Dendritic cell treated with granulocyte-macrophage colony-stimulating factor and Interleukin-4, amounts not matched to agents 40 ng/mL and 50 ng/mL, for 4 days (primary cell): Measurements from ENCODE around the gene SLC12A4.
"Not testable (repeated sequence)": the region's sequence is repeated elsewhere in the genome, so short reads cannot be mapped to it uniquely, and the experiment has no call there.

Experiments used
- H3K27ac Mint-ChIP-seq: one replicate; pipeline ENCODE4 v1.8.0; 2022; ENCODE audit warnings: mild to moderate bottlenecking, mixed read lengths
- H3K27me3 Mint-ChIP-seq: one replicate; pipeline ENCODE4 v1.8.0; 2022; ENCODE audit warnings: mild to moderate bottlenecking, mixed read lengths
- H3K36me3 Mint-ChIP-seq: one replicate; pipeline ENCODE4 v1.8.0; 2022; ENCODE audit warnings: low read depth, mixed read lengths
- H3K4me1 Mint-ChIP-seq: one replicate; pipeline ENCODE4 v1.8.0; 2022; ENCODE audit warnings: low read depth, mixed read lengths
- H3K4me3 Mint-ChIP-seq: one replicate; pipeline ENCODE4 v1.8.0; 2022; ENCODE audit warnings: mild to moderate bottlenecking, moderate library complexity, mixed read lengths
- H3K9me3 Mint-ChIP-seq: one replicate; pipeline ENCODE4 v1.8.0; 2022; ENCODE audit warnings: mixed read lengths
- intact Hi-C: fragments of 100-400 bp; cut with micrococcal nuclease; formaldehyde crosslinking; loops from one replicate; pipeline ENCODE4 v1.15.0; 2022

The SLC12A4 gene

DNA sequence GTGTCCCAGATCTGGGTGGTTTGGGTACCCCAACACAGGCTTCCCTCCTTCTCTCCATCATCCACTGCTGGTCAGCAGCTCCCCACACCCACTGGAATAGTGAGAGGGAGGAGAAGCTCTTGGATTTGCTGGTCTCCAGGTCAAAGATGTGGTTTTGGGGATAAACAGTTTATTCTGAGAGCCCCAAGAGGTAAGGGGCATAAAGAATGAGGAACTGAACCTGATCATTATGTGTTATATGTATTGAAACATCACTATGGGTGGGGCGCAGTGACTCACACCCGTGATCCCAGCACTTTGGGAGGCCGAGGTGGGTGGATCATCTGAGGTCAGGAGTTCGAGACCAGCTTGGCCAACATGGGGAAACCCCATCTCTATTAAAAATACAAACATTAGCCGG lies 27.0 kb upstream of the SLC12A4 start:
- Mint-ChIP-seq H3K9me3 (no peaks in the 10 kb centered on the region), H3K4me3 (peak overlapping the region; percentile 20), H3K27me3 (no peaks in the 10 kb centered on the region), H3K36me3 (peaks cover 66% of the 10 kb centered on the region), H3K4me1 (peaks cover 70% of the 10 kb centered on the region), H3K27ac (peak overlapping the region; percentile 99)
- intact Hi-C loops: no loop called here

DNA sequence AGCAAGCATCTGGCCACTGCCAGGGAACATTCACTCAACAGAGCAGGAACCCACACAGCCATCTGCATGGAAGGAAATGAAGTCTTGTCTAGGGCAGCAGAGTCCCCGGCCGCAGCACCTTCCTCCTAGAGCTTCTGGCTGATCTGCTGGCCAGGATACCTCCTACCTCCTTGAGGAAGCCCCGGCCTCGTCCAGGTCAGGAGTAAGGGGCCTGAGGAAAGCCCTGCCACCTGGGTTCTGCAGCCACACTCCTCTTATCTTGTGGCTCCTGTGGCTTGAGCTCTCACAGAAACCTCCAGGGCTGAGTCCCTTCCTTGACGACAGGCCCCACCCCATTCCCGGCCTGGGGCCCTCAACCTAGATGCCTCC lies 25.6 kb upstream of the SLC12A4 start:
- peak overlapping the region; percentile 82 for H3K4me3 Mint-ChIP-seq
- H3K4me1 Mint-ChIP-seq: peaks cover 69% of the 10 kb centered on the region
- intact Hi-C loops, H3K9me3 Mint-ChIP-seq, H3K27me3 Mint-ChIP-seq: not testable (repeated sequence)
- H3K36me3 Mint-ChIP-seq: peaks cover 72% of the 10 kb centered on the region
- H3K27ac Mint-ChIP-seq: peak overlapping the region; percentile 99

DNA sequence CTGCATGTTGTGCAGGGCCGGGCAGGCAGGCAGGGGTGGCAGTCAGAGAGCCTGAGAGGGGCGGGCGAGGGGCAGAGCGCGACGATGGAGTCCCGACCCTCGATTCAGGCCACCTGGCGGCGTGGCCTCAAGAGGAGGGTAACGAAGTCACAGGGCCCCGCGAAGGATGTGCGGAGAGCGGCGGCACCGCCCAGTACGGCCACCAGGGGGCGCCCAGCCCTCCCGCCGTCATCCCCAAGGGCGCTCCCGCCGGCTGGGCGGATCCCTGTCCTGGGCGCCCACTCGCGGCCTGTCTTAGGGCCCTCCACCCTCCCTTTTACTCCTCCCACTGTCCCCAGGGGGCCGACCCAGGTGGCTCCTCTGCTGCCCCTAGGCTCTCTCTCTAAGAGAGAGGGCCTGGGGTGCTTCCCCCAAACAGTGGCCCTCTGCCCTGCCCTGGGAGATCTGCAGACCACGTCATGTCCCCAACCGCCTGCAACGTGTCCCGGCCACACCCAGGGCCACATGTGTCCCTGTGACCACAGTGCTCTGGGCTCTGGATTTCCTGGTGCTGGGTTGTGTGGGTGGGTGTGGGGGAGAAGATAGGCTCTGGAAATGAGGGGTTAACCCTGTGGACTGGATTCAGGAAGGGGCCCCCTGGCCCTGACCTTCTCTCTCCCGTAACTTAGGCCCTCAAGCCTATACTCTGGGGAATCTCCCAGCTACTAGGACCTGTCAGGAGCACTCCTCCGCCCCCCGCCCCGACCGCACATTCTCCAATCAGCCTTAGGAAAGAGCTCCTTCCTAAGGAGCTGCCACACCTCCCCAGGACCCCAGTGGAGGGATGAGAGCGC lies 25.0 kb upstream of the SLC12A4 start:
- Mint-ChIP-seq H3K4me3 (peak overlapping the region; percentile 82), H3K4me1 (peaks cover 69% of the 10 kb centered on the region), H3K27me3 (no peaks in the 10 kb centered on the region), H3K27ac (peak overlapping the region; percentile 99), H3K36me3 (peaks cover 72% of the 10 kb centered on the region), H3K9me3 (no peaks in the 10 kb centered on the region)
- intact Hi-C loops: loop anchor here (1.0 to 2.0 kb wide), 3 partner anchors 13 to 47 kb away; partner anchors contain the start of genes DDX28 and DUS2

DNA sequence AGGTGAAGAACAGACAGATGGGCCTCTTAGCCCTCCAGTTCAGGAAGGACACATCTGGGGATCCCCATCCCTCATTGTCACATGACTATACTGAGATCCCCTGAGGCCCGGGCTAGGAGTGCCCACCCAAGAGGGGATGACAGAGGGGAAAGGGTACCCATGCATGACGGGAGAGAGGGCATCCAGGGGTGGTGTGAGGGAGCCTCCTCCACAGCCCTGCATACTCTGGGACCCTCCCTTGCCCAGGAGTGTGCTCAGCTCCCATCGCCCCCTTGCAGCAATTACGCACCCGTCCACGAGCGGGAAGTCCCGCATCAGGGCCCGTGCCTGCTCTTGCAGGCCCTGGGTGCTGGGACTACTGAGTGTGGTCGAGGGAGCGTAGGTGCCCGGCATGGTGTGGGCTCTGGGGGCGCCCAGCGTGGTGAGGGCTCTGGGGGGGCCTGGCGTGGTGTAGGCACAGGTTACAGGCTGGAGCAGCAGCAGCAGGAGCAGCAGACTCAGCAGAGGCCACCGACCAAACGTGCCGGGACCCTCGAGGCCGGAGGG lies 24.3 kb upstream of the SLC12A4 start:
- Mint-ChIP-seq H3K36me3 (peaks cover 68% of the 10 kb centered on the region), H3K4me3 (peak overlapping the region; percentile 82), H3K4me1 (peaks cover 65% of the 10 kb centered on the region), H3K9me3 (no peaks in the 10 kb centered on the region), H3K27me3 (no peaks in the 10 kb centered on the region), H3K27ac (peak overlapping the region; percentile 99)
- intact Hi-C loops: loop anchor here (1.0 to 2.0 kb wide), 3 partner anchors 14 to 48 kb away; partner anchors contain the start of genes DDX28 and DUS2

DNA sequence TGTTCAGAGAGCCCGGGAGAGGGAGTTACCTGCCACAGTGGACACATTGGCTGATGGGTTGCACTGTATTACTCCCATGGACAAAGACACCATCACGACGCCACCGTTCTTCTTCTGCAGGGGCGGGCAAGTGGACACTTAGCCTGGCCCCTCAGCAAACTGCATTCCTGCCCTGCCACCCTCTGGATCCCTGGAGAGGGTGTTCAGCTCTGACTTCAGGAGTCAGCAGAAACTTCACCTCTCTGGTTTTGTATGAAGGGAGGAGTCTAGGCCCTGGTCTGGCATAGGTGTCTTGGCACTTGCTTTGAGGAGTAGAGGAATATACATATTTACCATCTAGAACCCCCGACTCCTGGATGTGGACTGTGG lies 21.6 kb upstream of the SLC12A4 start:
- no peaks in the 10 kb centered on the region for H3K27me3 Mint-ChIP-seq
- H3K4me1 Mint-ChIP-seq: peaks cover 48% of the 10 kb centered on the region
- intact Hi-C loops: no loop called here
- H3K9me3 Mint-ChIP-seq: no peaks in the 10 kb centered on the region
- no peak overlapping the region for H3K4me3 Mint-ChIP-seq
- H3K27ac Mint-ChIP-seq: no peak overlapping the region
- H3K36me3 Mint-ChIP-seq: peaks cover 44% of the 10 kb centered on the region

DNA sequence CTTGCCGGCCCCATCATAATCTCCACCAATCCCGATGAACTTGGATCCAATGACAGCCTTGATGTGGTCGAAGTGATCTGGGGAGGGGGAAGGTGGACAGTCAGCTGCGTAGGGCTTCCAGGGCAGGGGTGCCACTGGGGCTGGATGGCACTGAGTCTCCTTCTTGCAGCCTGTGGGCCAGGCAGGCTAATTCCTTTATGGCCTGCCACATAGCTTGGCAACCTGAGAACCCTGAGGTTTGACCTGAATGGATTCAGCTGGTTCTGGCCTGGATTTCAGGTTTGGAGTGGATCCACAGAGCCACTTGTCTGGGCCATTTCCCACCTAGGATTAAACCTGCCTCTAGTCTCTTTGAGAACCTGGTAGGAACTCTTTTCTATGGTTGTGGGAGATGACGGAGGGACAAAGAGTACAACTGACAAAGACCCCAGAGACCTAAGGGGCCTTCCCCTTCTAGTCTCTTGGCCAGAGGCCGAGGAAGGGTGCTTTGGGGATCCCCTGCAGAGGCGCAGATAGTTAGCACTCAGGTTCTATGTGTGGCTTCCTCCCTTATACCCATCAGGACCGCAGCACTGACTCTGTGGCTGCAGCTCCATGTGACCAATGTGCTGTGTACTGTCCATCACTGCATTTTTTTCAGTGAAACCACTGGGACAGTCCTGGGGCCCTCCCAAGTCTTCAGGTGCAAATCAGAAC lies 21.0 kb upstream of the SLC12A4 start:
- Mint-ChIP-seq H3K36me3 (peaks cover 44% of the 10 kb centered on the region), H3K9me3 (no peaks in the 10 kb centered on the region), H3K27me3 (no peaks in the 10 kb centered on the region), H3K27ac (peak overlapping the region; percentile 35), H3K4me3 (no peak overlapping the region), H3K4me1 (peaks cover 48% of the 10 kb centered on the region)
- intact Hi-C loops: no loop called here

DNA sequence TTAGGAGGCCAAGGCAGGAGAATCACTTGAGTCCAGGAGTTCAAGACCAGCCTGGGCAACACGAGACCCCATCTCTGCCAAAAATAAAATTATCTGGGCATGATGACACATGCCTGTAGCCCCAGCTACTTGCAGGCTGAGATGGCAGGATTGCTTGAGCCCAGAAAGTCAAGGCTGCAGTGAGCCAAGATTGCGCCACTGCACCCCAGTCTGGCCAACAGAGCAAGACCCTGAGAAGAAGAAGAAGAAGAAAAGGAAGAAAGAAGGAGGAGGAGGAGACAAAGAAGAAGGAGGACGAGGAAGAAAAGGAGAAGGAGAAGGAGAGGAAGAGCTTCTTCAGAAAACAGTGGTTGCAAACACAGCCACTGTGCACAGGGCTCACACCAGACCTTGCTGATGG lies 20.2 kb upstream of the SLC12A4 start:
- Mint-ChIP-seq H3K4me3 (no peak overlapping the region), H3K27ac (peak overlapping the region; percentile 35), H3K4me1 (peaks cover 50% of the 10 kb centered on the region), H3K9me3 (no peaks in the 10 kb centered on the region), H3K27me3 (no peaks in the 10 kb centered on the region), H3K36me3 (peaks cover 44% of the 10 kb centered on the region)
- intact Hi-C loops: no loop called here

DNA sequence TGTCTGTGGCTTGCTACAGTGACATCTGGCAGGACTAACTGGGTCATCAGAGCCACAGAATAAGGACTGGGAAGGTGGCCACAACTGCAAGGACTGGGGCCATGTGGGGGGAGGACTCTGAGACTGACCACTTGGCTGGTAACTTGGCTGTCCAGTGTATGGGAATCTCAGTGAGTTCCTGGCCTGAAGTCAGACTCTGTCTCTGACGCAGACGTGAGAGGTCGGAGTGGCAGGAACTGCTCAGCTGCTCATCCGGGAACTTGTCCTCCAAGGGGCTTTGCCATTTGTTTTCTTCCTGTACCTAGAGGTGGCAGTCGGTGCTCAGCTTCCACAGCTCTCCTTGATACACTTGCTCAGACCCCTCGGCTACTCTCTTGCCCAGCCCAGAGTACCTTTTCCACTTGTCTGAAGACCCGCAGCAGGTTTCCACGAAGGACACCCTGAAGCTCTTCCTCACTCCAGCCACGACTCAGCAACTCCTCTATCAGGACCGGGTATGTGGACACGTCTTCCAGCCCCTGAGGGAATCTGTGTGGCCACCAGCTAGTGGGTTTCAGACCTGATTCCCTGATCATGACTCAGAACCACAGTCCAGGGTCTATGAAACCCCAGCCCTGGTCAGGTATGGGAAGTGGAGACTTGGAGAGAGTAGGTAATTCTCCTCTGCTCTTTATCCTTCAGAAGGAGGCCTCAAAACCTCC lies 19.2 kb upstream of the SLC12A4 start:
- no peaks in the 10 kb centered on the region for H3K27me3 Mint-ChIP-seq
- no peak overlapping the region for H3K27ac Mint-ChIP-seq
- peaks cover 40% of the 10 kb centered on the region for H3K36me3 Mint-ChIP-seq
- no peak overlapping the region for H3K4me3 Mint-ChIP-seq
- peaks cover 45% of the 10 kb centered on the region for H3K4me1 Mint-ChIP-seq
- intact Hi-C loops: no loop called here
- H3K9me3 Mint-ChIP-seq: no peaks in the 10 kb centered on the region

DNA sequence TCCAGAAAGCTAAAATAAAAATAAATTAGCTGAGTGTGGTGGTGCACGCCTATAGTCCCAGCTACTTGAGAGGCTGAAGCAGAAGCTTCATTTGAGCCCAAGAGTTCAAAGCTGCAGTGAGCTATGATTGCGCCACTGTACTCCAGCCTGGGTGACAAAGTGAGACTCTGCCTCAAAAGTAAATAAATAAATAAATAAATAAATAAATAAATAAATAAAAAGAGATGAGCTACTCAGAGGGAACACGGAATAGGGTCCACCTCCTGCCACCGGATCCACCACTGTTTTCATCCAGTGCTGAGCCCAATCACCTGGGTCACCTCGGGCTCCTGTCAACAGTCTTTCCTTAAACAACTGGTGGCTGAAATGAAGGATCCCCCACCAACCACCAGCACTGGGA lies 18.5 kb upstream of the SLC12A4 start:
- H3K36me3 Mint-ChIP-seq: peaks cover 33% of the 10 kb centered on the region
- H3K4me3 Mint-ChIP-seq: no peak overlapping the region
- intact Hi-C loops: no loop called here
- H3K27ac Mint-ChIP-seq: no peak overlapping the region
- H3K4me1 Mint-ChIP-seq: peaks cover 45% of the 10 kb centered on the region
- no peaks in the 10 kb centered on the region for H3K9me3 Mint-ChIP-seq
- H3K27me3 Mint-ChIP-seq: peaks cover 3% of the 10 kb centered on the region

DNA sequence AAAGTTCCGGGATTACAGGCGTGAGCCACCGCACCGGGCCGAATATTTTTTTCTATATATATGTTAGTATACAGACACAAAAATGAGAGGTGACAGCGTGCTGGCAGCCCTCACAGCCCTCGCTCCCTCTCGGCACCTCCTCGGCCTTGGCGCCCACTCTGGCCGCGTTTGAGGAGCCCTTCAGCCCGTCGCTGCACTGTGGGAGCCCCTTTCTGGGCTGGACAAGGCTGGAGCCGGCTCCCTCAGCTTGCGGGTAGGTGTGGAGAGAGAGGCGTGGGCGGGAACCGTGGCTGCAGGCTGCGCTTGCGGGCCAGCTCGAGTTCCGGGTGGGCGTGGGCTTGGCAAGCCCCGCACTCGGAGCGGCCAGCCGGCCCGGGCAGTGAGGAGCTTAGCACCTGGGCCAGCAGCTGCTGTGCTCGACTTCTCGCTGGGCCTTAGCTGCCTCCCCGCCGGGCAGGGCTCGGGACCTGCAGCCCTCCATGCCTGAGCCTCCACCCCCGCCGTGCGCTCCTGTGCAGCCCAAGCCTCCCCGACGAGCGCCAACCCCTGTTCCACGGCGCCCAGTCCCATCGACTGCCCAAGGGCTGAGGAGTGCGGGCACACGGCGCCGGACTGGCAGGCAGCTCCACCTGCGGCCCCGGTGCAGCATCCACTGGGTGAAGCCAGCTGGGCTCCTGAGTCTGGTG lies 13.7 kb upstream of the SLC12A4 start:
- H3K27ac Mint-ChIP-seq: no peak overlapping the region
- H3K4me1 Mint-ChIP-seq: peaks cover 26% of the 10 kb centered on the region
- no peaks in the 10 kb centered on the region for H3K36me3 Mint-ChIP-seq
- no peak overlapping the region for H3K4me3 Mint-ChIP-seq
- no peaks in the 10 kb centered on the region for H3K9me3 Mint-ChIP-seq
- intact Hi-C loops: no loop called here
- peaks cover 20% of the 10 kb centered on the region for H3K27me3 Mint-ChIP-seq

DNA sequence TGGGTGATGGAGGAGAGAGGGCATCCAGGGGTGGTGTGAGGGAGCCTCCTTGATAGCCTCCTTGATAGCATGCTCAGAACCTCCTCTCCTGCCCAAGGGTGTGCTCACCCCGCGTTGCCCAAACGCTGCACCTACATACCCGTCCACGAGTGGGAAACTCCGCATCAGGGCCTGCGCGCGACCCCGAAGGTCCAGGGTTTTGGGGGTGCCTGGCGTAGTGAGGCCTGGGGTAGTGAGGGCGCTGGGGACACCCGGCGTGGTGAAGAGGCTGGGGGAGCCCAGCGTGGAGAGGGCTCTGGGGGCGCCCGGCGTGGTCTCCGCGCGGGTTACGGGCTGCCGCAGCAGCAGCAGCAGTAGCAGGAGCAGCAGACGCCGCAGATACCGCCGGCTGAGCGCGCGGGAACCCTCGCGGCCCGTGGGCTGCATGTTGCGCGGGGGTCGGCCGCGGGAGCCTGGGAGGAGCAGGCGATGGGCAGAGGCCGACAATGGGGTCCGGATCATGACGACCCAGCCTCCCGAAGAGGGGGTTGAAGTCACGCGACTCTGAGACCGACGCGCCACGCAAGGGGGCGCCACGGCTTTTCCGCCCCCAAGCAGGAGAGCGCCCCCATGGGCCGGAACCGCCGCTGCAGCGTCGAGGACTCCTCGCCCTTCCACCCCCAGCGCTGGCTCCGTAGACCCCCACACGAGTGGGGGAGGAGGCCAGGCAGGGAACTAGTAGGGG lies 11.7 kb upstream of the SLC12A4 start, which contains the start of gene DPEP3:
Gene DPEP3, minus strand, starts transcription at position 545 of the 724 bp plus-strand sequence. Its CDS starts 119 bp downstream, at position 426.
- intact Hi-C loops: no loop called here
- no peaks in the 10 kb centered on the region for H3K36me3 Mint-ChIP-seq
- H3K4me1 Mint-ChIP-seq: peaks cover 24% of the 10 kb centered on the region
- H3K27ac Mint-ChIP-seq: no peak within 1 kb of the TSS
- H3K27me3 Mint-ChIP-seq: peaks cover 28% of the 10 kb centered on the region
- H3K9me3 Mint-ChIP-seq: no peaks in the 10 kb centered on the region
- H3K4me3 Mint-ChIP-seq: no peak within 1 kb of the TSS

DNA sequence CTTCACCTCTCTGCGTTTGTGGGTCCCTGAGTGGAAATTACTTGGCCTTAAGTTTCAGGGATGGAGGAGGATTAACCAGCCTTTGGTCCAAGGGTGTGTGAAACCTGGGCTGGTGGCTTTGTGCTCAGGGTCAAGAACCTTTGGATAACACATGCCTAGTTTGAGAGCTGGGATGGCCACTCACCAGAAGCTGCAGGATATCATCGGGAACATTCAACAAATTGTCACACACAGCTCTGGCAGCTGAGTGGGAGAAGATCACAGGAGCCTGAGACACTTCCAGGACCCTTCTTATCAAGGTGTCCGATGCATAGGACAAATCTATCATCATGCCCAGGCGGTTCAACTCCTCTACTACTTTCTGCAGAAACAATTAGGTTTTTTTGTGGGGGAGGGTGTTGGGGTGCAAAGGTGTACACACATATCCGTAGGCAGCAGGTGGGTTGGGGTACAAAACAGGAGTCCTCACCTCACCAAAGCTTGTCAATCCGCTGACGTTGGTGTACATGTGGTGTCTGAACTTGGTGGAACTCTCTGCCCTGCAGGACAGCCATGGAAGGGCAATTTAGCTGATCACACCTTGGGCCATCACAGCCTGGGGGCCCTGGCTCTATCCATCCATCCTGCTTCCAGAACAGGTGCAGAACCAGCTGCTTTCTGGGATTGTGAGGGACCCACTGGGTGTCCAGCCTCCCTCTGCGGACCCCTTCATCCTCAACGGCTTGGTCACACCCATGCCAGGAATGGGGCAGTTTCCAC lies 9.2 kb upstream of the SLC12A4 start:
- no peak overlapping the region for H3K4me3 Mint-ChIP-seq
- H3K4me1 Mint-ChIP-seq: peaks cover 5% of the 10 kb centered on the region
- no peaks in the 10 kb centered on the region for H3K9me3 Mint-ChIP-seq
- H3K36me3 Mint-ChIP-seq: no peaks in the 10 kb centered on the region
- peaks cover 34% of the 10 kb centered on the region for H3K27me3 Mint-ChIP-seq
- H3K27ac Mint-ChIP-seq: no peak overlapping the region
- intact Hi-C loops: no loop called here
